Activated naive CD8-positive, alpha-beta T cell treated with anti-CD3 and anti-CD28 coated beads for 36 hours (primary cell): ENCODE data around the gene DOCK2. TPM values are rescaled to one million over a fixed set of nuclear protein-coding genes. Genes with fewer than 3 reads are reported as not detected.
"Not testable (repeated sequence)": the region's sequence is repeated elsewhere in the genome, so short reads cannot be mapped to it uniquely, and the experiment has no call there.

ENCODE experiments used
- DNase-seq: peaks from one replicate; pipeline ENCODE4 v3.0.0; 2021
- H3K27ac Mint-ChIP-seq: one replicate; pipeline ENCODE4 v1.8.0; 2022; ENCODE audit warnings: mild to moderate bottlenecking, moderate library complexity, mixed read lengths
- H3K27me3 Mint-ChIP-seq: one replicate; pipeline ENCODE4 v1.8.0; 2022; ENCODE audit warnings: mild to moderate bottlenecking, mixed read lengths
- H3K36me3 Mint-ChIP-seq: one replicate; pipeline ENCODE4 v1.8.0; 2021; ENCODE audit warnings: mild to moderate bottlenecking, mixed read lengths
- H3K4me1 Mint-ChIP-seq: one replicate; pipeline ENCODE4 v1.8.0; 2021; ENCODE audit warnings: mixed read lengths
- H3K4me3 Mint-ChIP-seq: one replicate; pipeline ENCODE4 v1.8.0; 2022; ENCODE audit warnings: mild to moderate bottlenecking, moderate library complexity, mixed read lengths
- H3K9me3 Mint-ChIP-seq: one replicate; pipeline ENCODE4 v1.8.0; 2022; ENCODE audit warnings: mixed read lengths
- total RNA-seq, 2 experiments: library from RNA; stranded (reverse); gene quantifications; one replicate each; pipeline ENCODE4 v1.2.3, GENCODE V29; 2021

The DOCK2 gene
- total RNA-seq, 2 experiments from 2014 or later: 149 TPM

- DNase-seq: no peak
- Mint-ChIP-seq H3K27ac (no peak overlapping the region), H3K36me3 (peaks cover 72% of the 10 kb centered on the region), H3K27me3 (no peaks in the 10 kb centered on the region), H3K4me1 (no peaks in the 10 kb centered on the region), H3K9me3 (no peaks in the 10 kb centered on the region), H3K4me3 (no peak overlapping the region)
Observed at GRCh38 chr5:169762338-169763095, 125.4 kb downstream of the DOCK2 start.

GRCh38 chr5:169763376-169764017 lies 126.4 kb downstream of the DOCK2 start:
- H3K36me3 Mint-ChIP-seq: peaks cover 68% of the 10 kb centered on the region
- no peak for DNase-seq
- no peak overlapping the region for H3K27ac Mint-ChIP-seq
- H3K27me3 Mint-ChIP-seq: no peaks in the 10 kb centered on the region
- peaks cover 2% of the 10 kb centered on the region for H3K4me1 Mint-ChIP-seq
- no peaks in the 10 kb centered on the region for H3K9me3 Mint-ChIP-seq
- H3K4me3 Mint-ChIP-seq: no peak overlapping the region

- H3K36me3 Mint-ChIP-seq: peaks cover 64% of the 10 kb centered on the region
- H3K9me3 Mint-ChIP-seq: no peaks in the 10 kb centered on the region
- no peak overlapping the region for H3K27ac Mint-ChIP-seq
- DNase-seq: no peak
- no peaks in the 10 kb centered on the region for H3K27me3 Mint-ChIP-seq
- peaks cover 6% of the 10 kb centered on the region for H3K4me1 Mint-ChIP-seq
- H3K4me3 Mint-ChIP-seq: no peak overlapping the region
Observed at GRCh38 chr5:169764018-169764378, 126.9 kb downstream of the DOCK2 start.

- Mint-ChIP-seq H3K36me3 (peaks cover 58% of the 10 kb centered on the region), H3K9me3 (no peaks in the 10 kb centered on the region), H3K27me3 (no peaks in the 10 kb centered on the region), H3K4me3 (no peak overlapping the region), H3K27ac (no peak overlapping the region), H3K4me1 (peaks cover 6% of the 10 kb centered on the region)
- no peak for DNase-seq
Observed at GRCh38 chr5:169765176-169765996, 128.3 kb downstream of the DOCK2 start.

GRCh38 chr5:169766943-169767342 lies 129.9 kb downstream of the DOCK2 start:
- H3K27me3 Mint-ChIP-seq, H3K9me3 Mint-ChIP-seq, H3K27ac Mint-ChIP-seq, H3K4me3 Mint-ChIP-seq, H3K4me1 Mint-ChIP-seq, DNase-seq: not testable (repeated sequence)
- peaks cover 54% of the 10 kb centered on the region for H3K36me3 Mint-ChIP-seq

- no peaks in the 10 kb centered on the region for H3K27me3 Mint-ChIP-seq
- H3K4me3 Mint-ChIP-seq: no peak overlapping the region
- no peak overlapping the region for H3K27ac Mint-ChIP-seq
- no peaks in the 10 kb centered on the region for H3K9me3 Mint-ChIP-seq
- H3K36me3 Mint-ChIP-seq: peaks cover 52% of the 10 kb centered on the region
- peaks cover 6% of the 10 kb centered on the region for H3K4me1 Mint-ChIP-seq
- DNase-seq: no peak
Observed at GRCh38 chr5:169767938-169768337, 130.9 kb downstream of the DOCK2 start.

GRCh38 chr5:169768416-169768815 lies 131.3 kb downstream of the DOCK2 start:
- H3K27ac Mint-ChIP-seq: no peak overlapping the region
- no peak for DNase-seq

GRCh38 chr5:169770109-169770508 lies 133.0 kb downstream of the DOCK2 start:
- H3K9me3 Mint-ChIP-seq: no peaks in the 10 kb centered on the region
- no peak for DNase-seq
- no peak overlapping the region for H3K27ac Mint-ChIP-seq
- no peaks in the 10 kb centered on the region for H3K27me3 Mint-ChIP-seq
- no peak overlapping the region for H3K4me3 Mint-ChIP-seq
- H3K36me3 Mint-ChIP-seq: peaks cover 39% of the 10 kb centered on the region
- H3K4me1 Mint-ChIP-seq: peaks cover 6% of the 10 kb centered on the region

More at GRCh38 chr5:169768416-169768815, 131.3 kb downstream of the DOCK2 start:
- H3K4me3 Mint-ChIP-seq: no peak overlapping the region
- no peaks in the 10 kb centered on the region for H3K27me3 Mint-ChIP-seq
- H3K9me3 Mint-ChIP-seq: no peaks in the 10 kb centered on the region
- H3K4me1 Mint-ChIP-seq: peaks cover 6% of the 10 kb centered on the region
- peaks cover 52% of the 10 kb centered on the region for H3K36me3 Mint-ChIP-seq

- H3K4me1 Mint-ChIP-seq: peaks cover 6% of the 10 kb centered on the region
- DNase-seq: no peak
- peaks cover 26% of the 10 kb centered on the region for H3K36me3 Mint-ChIP-seq
- H3K27me3 Mint-ChIP-seq: no peaks in the 10 kb centered on the region
- no peaks in the 10 kb centered on the region for H3K9me3 Mint-ChIP-seq
- H3K27ac Mint-ChIP-seq: no peak overlapping the region
- H3K4me3 Mint-ChIP-seq: no peak overlapping the region
Observed at GRCh38 chr5:169772256-169772655, 135.2 kb downstream of the DOCK2 start.

GRCh38 chr5:169772688-169773087 lies 135.6 kb downstream of the DOCK2 start:
- Mint-ChIP-seq H3K9me3 (no peaks in the 10 kb centered on the region), H3K27ac (no peak overlapping the region), H3K36me3 (peaks cover 24% of the 10 kb centered on the region), H3K27me3 (no peaks in the 10 kb centered on the region), H3K4me1 (peaks cover 6% of the 10 kb centered on the region), H3K4me3 (peak overlapping the region; percentile 22)
- DNase-seq: no peak

- Mint-ChIP-seq H3K27ac (no peak overlapping the region), H3K9me3 (no peaks in the 10 kb centered on the region), H3K4me3 (no peak overlapping the region), H3K27me3 (no peaks in the 10 kb centered on the region), H3K4me1 (peaks cover 4% of the 10 kb centered on the region), H3K36me3 (peaks cover 23% of the 10 kb centered on the region)
- no peak for DNase-seq
Observed at GRCh38 chr5:169777159-169777558, 140.1 kb downstream of the DOCK2 start.

GRCh38 chr5:169778622-169779596 lies 141.8 kb downstream of the DOCK2 start:
- Mint-ChIP-seq H3K27me3 (no peaks in the 10 kb centered on the region), H3K4me3 (no peak overlapping the region), H3K9me3 (no peaks in the 10 kb centered on the region), H3K27ac (peak overlapping the region; percentile 23), H3K36me3 (peaks cover 16% of the 10 kb centered on the region), H3K4me1 (peaks cover 4% of the 10 kb centered on the region)
- DNase-seq: peak; percentile 3

GRCh38 chr5:169781420-169782345 lies 144.6 kb downstream of the DOCK2 start:
- Mint-ChIP-seq H3K4me3 (no peak overlapping the region), H3K27ac (peak overlapping the region; percentile 3), H3K27me3 (no peaks in the 10 kb centered on the region), H3K9me3 (no peaks in the 10 kb centered on the region), H3K4me1 (peaks cover 4% of the 10 kb centered on the region), H3K36me3 (peaks cover 17% of the 10 kb centered on the region)
- no peak for DNase-seq
